OCI-LY7 (cell line): Measurements from ENCODE around the gene SLC30A2. TPM values are rescaled to one million over a fixed set of nuclear protein-coding genes. Genes with fewer than 3 reads are reported as not detected.

Experiments used
- BruUV-seq: library from RNA; stranded (reverse); fragments of 400-500 nt; replicated peaks from 2 replicates; lab custom pipeline; 2021; lab: Mats Ljungman, UMichigan
- CTCF ChIA-PET: fragments of 300-600 bp; sonication (Branson Sonifier 250); formaldehyde crosslinking; loops from one replicate; lab custom pipeline; 2022; ENCODE audit warnings: antibody characterized with exemption; ENCODE audit not compliant: unreplicated experiment; lab: Charles Lee
- POLR2A ChIA-PET: fragments of 300-600 bp; sonication (Branson Sonifier 250); formaldehyde crosslinking; loops from one replicate; lab custom pipeline; 2022; ENCODE audit warnings: antibody characterized with exemption; lab: Charles Lee
- DNase-seq: peaks from one replicate; pipeline ENCODE4 v3.0.0-alpha.2; 2015; ENCODE audit warnings: low spot score
- H2AFZ ChIP-seq: fragments of 200-600 bp; sonication (generic), shearing (Covaris generic); 2 replicates; pipeline ENCODE4 v1.6.1; 2014; ENCODE audit warnings: mild to moderate bottlenecking, antibody characterized with exemption, low read length, moderate library complexity
- H3K27ac ChIP-seq: fragments of 200-600 bp; sonication (generic); 2 replicates; pipeline ENCODE4 v1.5.1; 2014; ENCODE audit warnings: mixed run types, low read depth, mild to moderate bottlenecking, moderate library complexity, low read length, inconsistent platforms; ENCODE audit not compliant: poor library complexity, severe bottlenecking
- H3K36me3 ChIP-seq: fragments of 200-600 bp; sonication (generic); 2 replicates; pipeline ENCODE4 v1.6.1; 2014; ENCODE audit warnings: mild to moderate bottlenecking, antibody characterized with exemption, low read length, moderate library complexity, mixed read lengths; ENCODE audit not compliant: insufficient read depth
- H3K4me1 ChIP-seq: fragments of 200-600 bp; sonication (generic); 2 replicates; pipeline ENCODE4 v1.5.1; 2014; ENCODE audit warnings: mild to moderate bottlenecking, low read length; ENCODE audit not compliant: insufficient read depth, poor library complexity, severe bottlenecking
- H3K4me2 ChIP-seq: fragments of 200-600 bp; sonication (generic); 2 replicates; pipeline ENCODE4 v1.6.1; 2014; ENCODE audit warnings: mild to moderate bottlenecking, low read length
- H3K4me3 ChIP-seq: fragments of 200-600 bp; sonication (generic); 2 replicates; pipeline ENCODE4 v1.5.1; 2014; ENCODE audit warnings: mild to moderate bottlenecking, low read depth, low read length; ENCODE audit not compliant: poor library complexity, severe bottlenecking
- H3K79me2 ChIP-seq: fragments of 200-600 bp; sonication (generic); 2 replicates; pipeline ENCODE4 v1.6.1; 2016; ENCODE audit warnings: low read depth, mild to moderate bottlenecking, low read length, moderate library complexity, mixed read lengths; ENCODE audit not compliant: insufficient read depth
- H3K9me2 ChIP-seq: fragments of 200-600 bp; sonication (generic); 2 replicates; pipeline ENCODE4 v1.6.1; 2016; ENCODE audit warnings: mild to moderate bottlenecking, low read length, mixed read lengths; ENCODE audit not compliant: insufficient read depth
- H3K9me3 ChIP-seq: fragments of 200-600 bp; sonication (generic); 2 replicates; pipeline ENCODE4 v1.6.1; 2014; ENCODE audit warnings: mild to moderate bottlenecking, mixed run types, low read length, mixed read lengths
- H4K20me1 ChIP-seq: fragments of 200-600 bp; sonication (generic); 2 replicates; pipeline ENCODE4 v1.6.1; 2014; ENCODE audit warnings: mild to moderate bottlenecking, antibody characterized with exemption, low read length, moderate library complexity, mixed read lengths; ENCODE audit not compliant: insufficient read depth
- EZH2phosphoT487 ChIP-seq: fragments of 200-600 bp; sonication (generic); IDR thresholded peaks from 2 replicates; pipeline ENCODE4 v1.6.1; 2018; ENCODE audit warnings: low read depth, borderline replicate concordance, mild to moderate bottlenecking, mixed run types, antibody characterized with exemption, low read length, moderate library complexity, mixed read lengths
- intact Hi-C: fragments of 100-400 bp; cut with micrococcal nuclease; formaldehyde crosslinking; loops from one replicate; pipeline ENCODE4 v1.10.0; 2022; ENCODE audit not compliant: unreplicated experiment
- total RNA-seq, 2 experiments: library from RNA; depleted of rRNA in 1 of 2; stranded (reverse); fragments of >200 nt in 1 of 2; shearing (Covaris generic) in 1 of 2; gene quantifications; 2 replicates each; pipeline ENCODE4 v1.2.3, GENCODE V29; 2014 to 2022
- TF ChIP-seq, protein P1 (sequence below): fragments of 200-600 bp; sonication (generic); conservative IDR thresholded peaks from 2 replicates; pipeline ENCODE4 v1.5.1; 2014; ENCODE audit warnings: mild to moderate bottlenecking, antibody characterized with exemption, low read length, moderate library complexity, mixed read lengths

SLC30A2 gene
- total RNA-seq, 2 experiments from 2014 or later = not detected

DNA sequence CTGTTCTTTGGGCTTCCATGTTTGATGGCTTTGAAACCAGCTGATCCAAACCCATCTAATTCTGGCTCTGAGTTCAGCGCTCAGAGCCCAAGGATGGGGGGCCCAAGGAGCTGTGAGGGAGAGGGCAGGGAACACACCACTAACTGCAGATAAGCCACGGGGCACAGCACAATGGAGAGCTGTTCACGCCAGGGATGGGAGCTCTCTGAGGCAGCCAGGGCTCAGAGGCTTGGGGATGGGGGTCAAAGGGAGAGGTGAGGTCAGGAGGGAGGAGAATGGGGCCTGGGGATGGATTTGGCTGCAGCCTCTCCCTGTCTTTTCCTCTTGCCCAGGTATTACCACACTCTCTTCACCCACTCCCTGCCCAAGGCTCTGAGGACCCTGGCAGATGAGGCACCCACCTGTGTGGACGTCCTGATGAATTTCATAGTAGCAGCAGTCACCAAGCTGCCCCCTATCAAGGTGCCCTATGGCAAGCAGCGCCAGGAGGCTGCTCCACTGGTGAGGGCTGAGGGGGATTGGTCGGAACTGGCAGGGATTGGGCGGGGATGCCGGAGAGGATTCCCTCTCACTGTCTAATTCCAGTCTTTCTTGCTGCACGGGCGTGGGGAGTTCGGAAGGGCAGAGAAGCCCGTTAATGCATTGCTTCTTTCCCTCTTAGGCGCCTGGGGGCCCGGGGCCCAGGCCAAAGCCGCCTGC is 11.3 kb downstream of the SLC30A2 start:
- H3K79me2 ChIP-seq = no peaks in the 10 kb centered on the region
- peak overlapping the region; percentile 75 for H3K4me3 ChIP-seq
- no TSS peak for BruUV-seq
- peak overlapping the region; percentile 88 for H2AFZ ChIP-seq
- H3K4me2 ChIP-seq = peak overlapping the region; percentile 85
- H4K20me1 ChIP-seq = no peaks in the 10 kb centered on the region
- ChIA-PET CTCF (no interaction called here), POLR2A (interaction anchor here (0.6 kb wide), 1 partner anchor 47 kb away, joined by 3 read pairs; no protein-coding TSS in a partner anchor)
- no peaks in the 10 kb centered on the region for H3K9me2 ChIP-seq
- peaks cover 7% of the 10 kb centered on the region for H3K4me1 ChIP-seq
- no peak for TF ChIP-seq EZH2phosphoT487
- TF ChIP-seq, protein P1, sequence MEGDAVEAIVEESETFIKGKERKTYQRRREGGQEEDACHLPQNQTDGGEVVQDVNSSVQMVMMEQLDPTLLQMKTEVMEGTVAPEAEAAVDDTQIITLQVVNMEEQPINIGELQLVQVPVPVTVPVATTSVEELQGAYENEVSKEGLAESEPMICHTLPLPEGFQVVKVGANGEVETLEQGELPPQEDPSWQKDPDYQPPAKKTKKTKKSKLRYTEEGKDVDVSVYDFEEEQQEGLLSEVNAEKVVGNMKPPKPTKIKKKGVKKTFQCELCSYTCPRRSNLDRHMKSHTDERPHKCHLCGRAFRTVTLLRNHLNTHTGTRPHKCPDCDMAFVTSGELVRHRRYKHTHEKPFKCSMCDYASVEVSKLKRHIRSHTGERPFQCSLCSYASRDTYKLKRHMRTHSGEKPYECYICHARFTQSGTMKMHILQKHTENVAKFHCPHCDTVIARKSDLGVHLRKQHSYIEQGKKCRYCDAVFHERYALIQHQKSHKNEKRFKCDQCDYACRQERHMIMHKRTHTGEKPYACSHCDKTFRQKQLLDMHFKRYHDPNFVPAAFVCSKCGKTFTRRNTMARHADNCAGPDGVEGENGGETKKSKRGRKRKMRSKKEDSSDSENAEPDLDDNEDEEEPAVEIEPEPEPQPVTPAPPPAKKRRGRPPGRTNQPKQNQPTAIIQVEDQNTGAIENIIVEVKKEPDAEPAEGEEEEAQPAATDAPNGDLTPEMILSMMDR = no peak
- intact Hi-C loops = no loop called here
- DNase-seq = no peak
- H3K9me3 ChIP-seq = no peaks in the 10 kb centered on the region
- no peaks in the 10 kb centered on the region for H3K36me3 ChIP-seq
- H3K27ac ChIP-seq = no peak overlapping the region

DNA sequence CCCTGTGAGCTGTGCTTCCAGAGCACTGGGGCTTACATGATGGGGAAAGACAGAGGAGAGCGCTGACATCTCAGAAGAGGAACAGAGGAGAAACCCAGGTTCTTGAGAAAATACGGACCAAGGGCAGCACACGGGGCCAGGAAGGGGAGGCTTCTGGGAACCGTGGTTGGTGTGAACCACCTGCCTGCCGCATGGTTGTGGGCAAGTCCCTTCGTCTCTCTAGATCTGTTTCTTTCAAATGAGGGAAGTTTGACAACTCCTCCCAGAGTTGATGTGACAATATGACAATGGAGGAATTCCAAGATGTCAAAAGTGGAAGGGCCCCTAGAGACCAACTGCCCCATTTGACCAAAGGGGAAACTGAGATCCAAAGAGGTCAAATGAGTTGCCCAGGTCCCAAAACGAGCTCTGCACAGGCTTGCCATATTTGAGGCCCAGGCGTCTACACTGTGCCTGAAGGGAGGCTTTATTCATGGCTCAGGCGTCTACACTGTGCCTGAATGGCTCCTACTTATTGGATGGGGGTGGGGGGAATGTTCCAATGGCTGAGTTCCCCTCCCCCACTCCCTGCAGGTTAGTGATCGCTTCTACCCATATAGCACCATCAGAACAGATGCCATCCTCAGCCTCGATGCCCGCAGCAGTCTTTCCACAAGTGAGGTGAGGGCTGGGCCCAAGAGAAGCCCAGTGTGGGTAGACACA is 13.1 kb downstream of the SLC30A2 start:
- BruUV-seq = no TSS peak
- intact Hi-C loops = no loop called here
- no peak overlapping the region for H3K27ac ChIP-seq
- CTCF ChIA-PET = no interaction called here
- H3K4me3 ChIP-seq = no peak overlapping the region
- no peak for DNase-seq
- TF ChIP-seq, protein P1 = no peak
- TF ChIP-seq EZH2phosphoT487 = no peak
- H4K20me1 ChIP-seq = no peaks in the 10 kb centered on the region
- no peaks in the 10 kb centered on the region for H3K9me3 ChIP-seq
- H3K9me2 ChIP-seq = no peaks in the 10 kb centered on the region
- H3K79me2 ChIP-seq = no peaks in the 10 kb centered on the region
- H3K4me1 ChIP-seq = peaks cover 7% of the 10 kb centered on the region
- no peaks in the 10 kb centered on the region for H3K36me3 ChIP-seq
- POLR2A ChIA-PET = no interaction called here
- no peak overlapping the region for H3K4me2 ChIP-seq
- no peak overlapping the region for H2AFZ ChIP-seq
